Measurements from ENCODE around the gene MRPL46. TPM values are rescaled to one million over a fixed set of nuclear protein-coding genes. Genes with fewer than 3 reads are reported as not detected.

Gene MRPL46
- total RNA-seq (10 to 100 TPM; 12.1 to 22.4 (median 19.5) TPM), polyA plus RNA-seq (10 to 100 TPM; 23.0 to 33.7 TPM)
- long read RNA-seq, donor 1, transcript MRPL46-201 (4 exons, 1,019 nt) = major isoform, 18 of 20 reads
- long read RNA-seq, donor 1, partial matches to known transcripts = 0 of 20 reads
- long read RNA-seq, donor 1, other reads (novel, unspliced or antisense) = 2 of 20 reads
- long read RNA-seq, donor 2, transcript MRPL46-201 (4 exons, 1,019 nt) = major isoform, 30 of 31 reads
- long read RNA-seq, donor 2, partial matches to known transcripts = 0 of 31 reads
- long read RNA-seq, donor 2, other reads (novel, unspliced or antisense) = 0 of 31 reads
- long read RNA-seq, donor 3, transcript MRPL46-201 (4 exons, 1,019 nt) = major isoform, 31 of 33 reads
- long read RNA-seq, donor 3, partial matches to known transcripts = 0 of 33 reads
- long read RNA-seq, donor 3, other reads (novel, unspliced or antisense) = 1 of 33 reads

DNA sequence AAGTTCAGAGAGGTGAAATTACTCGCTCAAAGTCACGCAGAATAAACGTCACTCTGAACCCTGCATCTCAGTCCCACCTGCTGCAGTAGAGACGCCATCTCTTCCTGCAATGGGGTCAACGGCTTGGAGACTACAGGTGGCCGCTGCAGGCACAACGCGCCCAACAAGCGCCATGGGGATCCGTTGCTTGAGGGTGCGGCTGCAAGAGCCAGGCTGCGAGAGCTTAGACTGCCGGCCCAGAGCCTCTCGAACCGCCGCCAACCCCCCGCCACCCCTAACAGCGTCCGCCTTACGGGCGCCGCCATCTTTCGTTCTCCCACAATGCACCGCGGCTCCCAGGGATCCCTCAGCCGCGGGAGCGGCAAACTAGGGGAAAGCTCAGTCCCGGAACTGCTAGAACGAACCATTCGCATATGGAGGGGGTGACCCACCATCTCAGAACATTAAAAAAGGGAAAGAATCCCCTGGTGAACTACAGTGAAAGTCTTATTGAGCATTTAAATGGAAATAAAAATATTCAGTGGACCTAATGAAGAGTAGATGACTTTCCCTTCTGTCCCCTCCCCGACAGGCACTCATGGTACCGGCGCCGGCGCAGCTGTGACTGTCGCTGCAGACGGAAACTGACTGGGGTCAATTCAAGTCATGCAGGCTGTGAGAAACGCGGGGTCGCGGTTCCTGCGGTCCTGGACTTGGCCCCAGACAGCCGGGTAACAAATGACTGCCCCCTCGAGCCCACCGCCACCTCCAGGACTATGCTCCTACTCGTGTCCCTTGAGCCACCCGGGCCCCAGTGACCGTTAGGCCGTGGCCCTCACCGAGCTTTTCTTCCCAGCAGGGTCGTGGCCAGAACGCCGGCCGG is at the start of gene MRPL46, which contains the start of gene MRPS11:
MRPL46 (minus strand) TSS at position 316 of the 862 bp plus-strand sequence; CDS start at position 305, 11 bp downstream.
MRPS11 (plus strand) TSS at position 636 of the 862 bp plus-strand sequence; CDS start at position 646, 10 bp downstream.
- WGBS, 3 donors = 0% methylated on average over 55 of the region's 55 CpGs

DNA sequence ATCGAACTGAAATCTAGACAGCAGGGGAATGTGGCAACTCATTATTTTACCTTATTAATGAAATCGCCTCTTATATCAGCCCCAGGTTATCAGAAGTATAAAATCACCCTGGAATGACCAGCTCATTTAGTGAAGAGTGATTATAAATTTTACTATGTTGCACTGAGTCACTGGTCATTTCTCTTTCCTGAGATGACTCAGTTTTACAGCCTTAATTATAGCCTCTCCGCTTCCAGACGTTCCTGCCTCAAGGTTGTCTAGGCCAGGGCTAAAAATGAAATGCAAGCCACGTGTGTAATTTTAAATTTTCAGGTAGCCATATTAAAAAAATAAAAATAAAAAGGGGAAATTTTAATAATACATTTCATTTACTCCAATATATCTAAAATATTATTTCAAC is 46.0 kb upstream of the MRPL46 start:
- TF ChIP-seq POLR2A (IDR thresholded peaks at IDR 0.05) (no peak), CTCF (IDR thresholded peaks at IDR 0.05) (no peak), EP300 (IDR thresholded peaks at IDR 0.05) (no peak)
- no peak for DNase-seq
- Histone ChIP-seq H3K9me3 (no peaks in the 10 kb centered on the region), H3K4me3 (no peak overlapping the region), H3K36me3 (no peaks in the 10 kb centered on the region), H3K27ac (no peak overlapping the region), H3K27me3 (no peaks in the 10 kb centered on the region), H3K4me1 (ENCODE audit: insufficient read depth) (no peaks in the 10 kb centered on the region)
- WGBS, 3 donors = 78 to 86% (median 82%) methylated on average over 5 of the region's 5 CpGs
- intact Hi-C loops (cut with DNase I) = no loop called here

More for the DNA sequence above, at the start of gene MRPL46, which contains the start of gene MRPS11:
- DNase-seq = peak; percentile 83 to 91 (median 88)
- H3K27ac ChIP-seq = peak within 1 kb of the TSS; percentile 23 to 64
- H3K4me3 ChIP-seq = peak within 1 kb of the TSS; percentile 95
- no peaks in the 10 kb centered on the region for H3K36me3 ChIP-seq
- H3K4me1 ChIP-seq (ENCODE audit: insufficient read depth) = peaks cover 11% of the 10 kb centered on the region
- H3K9me3 ChIP-seq = no peaks in the 10 kb centered on the region
- intact Hi-C loops (cut with DNase I) = no loop called here
- no peaks in the 10 kb centered on the region for H3K27me3 ChIP-seq
- TF ChIP-seq CTCF (IDR thresholded peaks at IDR 0.05) (no peak), POLR2A (IDR thresholded peaks at IDR 0.05) (peak; percentile 20)

- H3K36me3 ChIP-seq = no peaks in the 10 kb centered on the region
- TF ChIP-seq CTCF (IDR thresholded peaks at IDR 0.05) (no peak), EP300 (IDR thresholded peaks at IDR 0.05) (no peak), POLR2A (IDR thresholded peaks at IDR 0.05) (no peak)
- WGBS, 3 donors = 89 to 94% (median 91%) methylated on average over 5 of the region's 5 CpGs
- H3K9me3 ChIP-seq = no peaks in the 10 kb centered on the region
- H3K4me3 ChIP-seq = no peak overlapping the region
- no peaks in the 10 kb centered on the region for H3K27me3 ChIP-seq
- H3K27ac ChIP-seq = no peak overlapping the region
- DNase-seq = no peak
- intact Hi-C loops (cut with DNase I) = no loop called here
- no peaks in the 10 kb centered on the region for H3K4me1 ChIP-seq (ENCODE audit: insufficient read depth)
Observed at GRCh38 chr15:88512601-88513000, 45.4 kb upstream of the MRPL46 start.

GRCh38 chr15:88512078-88512477 is 44.9 kb upstream of the MRPL46 start:
- DNase-seq = no peak
- Histone ChIP-seq H3K27me3 (no peaks in the 10 kb centered on the region), H3K27ac (no peak overlapping the region), H3K9me3 (no peaks in the 10 kb centered on the region), H3K4me1 (ENCODE audit: insufficient read depth) (no peaks in the 10 kb centered on the region), H3K36me3 (no peaks in the 10 kb centered on the region), H3K4me3 (no peak overlapping the region)
- 77 to 86% (median 81%) methylated on average over 3 of the region's 3 CpGs for WGBS, 3 donors
- no peak for TF ChIP-seq CTCF (IDR thresholded peaks at IDR 0.05)
- TF ChIP-seq POLR2A (IDR thresholded peaks at IDR 0.05) = no peak
- TF ChIP-seq EP300 (IDR thresholded peaks at IDR 0.05) = no peak
- intact Hi-C loops (cut with DNase I) = no loop called here
